GM19395 (cell line): ENCODE results near the gene COA5.
"Not testable (repeated sequence)": the region's sequence is repeated elsewhere in the genome, so short reads cannot be mapped to it uniquely, and the experiment has no call there.

Experiments
- ATAC-seq: cut with Tn5 transposase; IDR thresholded peaks from one replicate; pipeline ENCODE4 v1.9.1; 2021; ENCODE audit warnings: mild to moderate bottlenecking, moderate library complexity; ENCODE audit not compliant: unreplicated experiment

COA5 gene

GRCh38 chr2:98607104-98607503 lies 1.2 kb downstream of the COA5 start:
- ATAC-seq = no peak

GRCh38 chr2:98606431-98606830 lies 1.9 kb downstream of the COA5 start:
- no peak for ATAC-seq

- no peak for ATAC-seq
These were observed 3.2 kb downstream of the COA5 start for GRCh38 chr2:98605076-98605475.

GRCh38 chr2:98604547-98604946 lies 3.8 kb downstream of the COA5 start:
- ATAC-seq = no peak

- ATAC-seq = no peak
These were observed 6.7 kb downstream of the COA5 start for GRCh38 chr2:98601532-98602132.

GRCh38 chr2:98598781-98599428 lies 9.4 kb downstream of the COA5 start:
- no peak for ATAC-seq

- not testable (repeated sequence) for ATAC-seq
These were observed 13.6 kb downstream of the COA5 start for GRCh38 chr2:98594665-98595064.

- ATAC-seq = no peak
These were observed 15.7 kb downstream of the COA5 start for GRCh38 chr2:98592565-98592964.

GRCh38 chr2:98589489-98589888 lies 18.8 kb downstream of the COA5 start:
- ATAC-seq = no peak

GRCh38 chr2:98588880-98589431 lies 19.4 kb downstream of the COA5 start:
- ATAC-seq = no peak

GRCh38 chr2:98586551-98587140 lies 21.7 kb downstream of the COA5 start:
- no peak for ATAC-seq

GRCh38 chr2:98585386-98585785 lies 22.9 kb downstream of the COA5 start:
- no peak for ATAC-seq

- ATAC-seq = no peak
These were observed 24.3 kb downstream of the COA5 start for GRCh38 chr2:98583816-98584618.

- ATAC-seq = no peak
These were observed 25.0 kb downstream of the COA5 start for GRCh38 chr2:98583276-98583675.

- ATAC-seq = no peak
These were observed 25.8 kb downstream of the COA5 start for GRCh38 chr2:98582523-98582922.

GRCh38 chr2:98580656-98581284 lies 27.5 kb downstream of the COA5 start:
- ATAC-seq = no peak

- ATAC-seq = no peak
These were observed 28.4 kb downstream of the COA5 start for GRCh38 chr2:98579926-98580325.

GRCh38 chr2:98578231-98578630 lies 30.1 kb downstream of the COA5 start:
- ATAC-seq = no peak

- no peak for ATAC-seq
These were observed 31.0 kb downstream of the COA5 start for GRCh38 chr2:98577313-98577712.

- no peak for ATAC-seq
These were observed 31.5 kb downstream of the COA5 start for GRCh38 chr2:98576666-98577312.
